GM12875 (cell line): ENCODE data around the gene KIAA2012.

Experiments used
- H3K4me3 ChIP-seq: one replicate; pipeline ENCODE4 v1.5.1; 2011; ENCODE audit warnings: low read depth, low read length, control low read depth
- CTCF ChIP-seq: IDR thresholded peaks from 2 replicates; pipeline ENCODE4 v1.5.1; 2011; ENCODE audit warnings: low read depth, mild to moderate bottlenecking, control low read depth, inconsistent platforms, low read length, moderate library complexity, borderline replicate concordance; ENCODE audit not compliant: insufficient read depth

KIAA2012 gene

GRCh38 chr2:202171241-202171825 lies 98.3 kb downstream of the KIAA2012 start:
- H3K4me3 ChIP-seq = no peak overlapping the region
- no peak for TF ChIP-seq CTCF

GRCh38 chr2:202172439-202173211 lies 99.6 kb downstream of the KIAA2012 start:
- H3K4me3 ChIP-seq = no peak overlapping the region
- TF ChIP-seq CTCF = no peak

- peak; percentile 65; the same call in 1 of the 2 replicates for TF ChIP-seq CTCF
- no peak overlapping the region for H3K4me3 ChIP-seq
These were observed 105.4 kb downstream of the KIAA2012 start for GRCh38 chr2:202178346-202178958.

GRCh38 chr2:202184557-202184956 lies 111.5 kb downstream of the KIAA2012 start:
- H3K4me3 ChIP-seq = no peak overlapping the region
- TF ChIP-seq CTCF = no peak

- H3K4me3 ChIP-seq = no peak overlapping the region
- no peak for TF ChIP-seq CTCF
These were observed 112.1 kb downstream of the KIAA2012 start for GRCh38 chr2:202185156-202185555.

GRCh38 chr2:202186641-202187202 lies 113.7 kb downstream of the KIAA2012 start:
- H3K4me3 ChIP-seq = no peak overlapping the region
- TF ChIP-seq CTCF = no peak
